AG04450 (cell line): ENCODE measurements around the gene PI4K2A. TPM values are rescaled to one million over a fixed set of nuclear protein-coding genes. Genes with fewer than 3 reads are reported as not detected.
"Not testable (repeated sequence)": the region's sequence is repeated elsewhere in the genome, so short reads cannot be mapped to it uniquely, and the experiment has no call there.

Experiments
- CTCF ChIA-PET: fragments of 300-600, 350-600 bp; formaldehyde crosslinking; extraction: SDS; loops from one replicate; lab custom pipeline; 2022; ENCODE audit warnings: antibody characterized with exemption, inconsistent platforms; lab: Charles Lee
- POLR2A ChIA-PET: fragments of 350-600 bp; formaldehyde crosslinking; extraction: SDS; loops from one replicate; lab custom pipeline; 2021; ENCODE audit warnings: antibody characterized with exemption, inconsistent platforms; lab: Yijun Ruan, JAX
- DNase-seq: peaks from one replicate; pipeline ENCODE4 v3.0.0-alpha.2; 2011; ENCODE audit warnings: low read depth, low spot score
- H3K27ac ChIP-seq: one replicate; pipeline ENCODE4 v1.5.1; 2012; ENCODE audit warnings: low read depth, low read length, control low read depth
- H3K27me3 ChIP-seq: one replicate; pipeline ENCODE4 v1.6.0; 2012; ENCODE audit warnings: low read length; ENCODE audit not compliant: control insufficient read depth, insufficient read depth
- H3K4me3 ChIP-seq: 2 replicates; pipeline ENCODE4 v1.5.1; 2011; ENCODE audit warnings: mild to moderate bottlenecking, low read depth, low read length, control low read depth
- H3K9me3 ChIP-seq: 2 replicates; pipeline ENCODE4 v1.5.1; 2012; ENCODE audit warnings: low read length; ENCODE audit not compliant: control insufficient read depth, insufficient read depth
- polyA plus RNA-seq: library from polyadenylated mRNA; depleted of rRNA; stranded (reverse); fragments of >200 nt; gene quantifications from 2 replicates; pipeline ENCODE4 v1.2.3, GENCODE V29; 2011
- TF ChIP-seq, protein P1 (sequence below): IDR thresholded peaks from 2 replicates; pipeline ENCODE4 v1.5.1; 2011; ENCODE audit warnings: low read depth, low read length, control low read depth, inconsistent platforms

Gene PI4K2A
- polyA plus RNA-seq, 1 experiment, result 35.6 TPM

DNA sequence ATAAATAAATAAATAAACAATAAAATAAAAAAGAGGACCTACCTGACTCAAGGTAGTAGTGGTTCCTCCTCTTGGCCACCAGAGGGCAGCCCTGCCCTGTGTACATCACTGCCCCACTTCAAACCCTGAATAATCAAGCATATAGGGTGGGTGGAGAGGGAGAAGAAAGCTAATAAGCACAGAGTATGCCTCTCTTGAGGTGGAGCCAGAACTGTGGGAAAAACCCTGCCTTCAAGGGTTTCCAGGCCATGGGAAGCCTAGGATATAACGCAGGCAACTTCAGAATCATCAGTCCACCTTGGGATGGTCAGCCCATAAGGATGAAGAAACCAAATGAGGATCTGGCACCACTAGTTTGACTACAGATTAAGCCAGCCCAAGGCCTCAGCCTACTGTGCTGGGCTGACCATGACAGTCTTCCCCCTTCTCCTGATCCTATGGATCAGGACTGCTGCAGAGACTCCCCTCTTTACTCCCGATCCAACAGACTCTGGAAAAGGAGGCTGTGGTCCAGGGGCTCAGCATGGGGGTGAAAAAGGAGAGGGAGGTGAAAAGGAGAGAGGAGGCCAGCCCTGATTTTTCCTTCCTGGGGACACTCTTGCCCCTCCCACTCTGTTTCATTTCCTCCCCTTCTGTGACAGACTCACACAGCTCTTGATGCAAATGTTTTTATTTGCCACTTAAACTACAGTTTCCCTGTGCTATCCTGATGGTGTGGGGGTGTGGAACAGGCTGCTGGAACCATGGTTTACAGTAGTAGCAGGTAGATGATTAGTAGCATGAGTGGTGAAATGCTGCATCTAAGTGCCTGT is 36.5 kb downstream of the PI4K2A start:
- POLR2A ChIA-PET, result interaction anchor here (0.6 to 2.1 kb wide), 2 partner anchors 10 to 37 kb away, joined by 5 to 8 read pairs; partner anchors contain the start of gene AVPI1
- TF ChIP-seq, protein P1, sequence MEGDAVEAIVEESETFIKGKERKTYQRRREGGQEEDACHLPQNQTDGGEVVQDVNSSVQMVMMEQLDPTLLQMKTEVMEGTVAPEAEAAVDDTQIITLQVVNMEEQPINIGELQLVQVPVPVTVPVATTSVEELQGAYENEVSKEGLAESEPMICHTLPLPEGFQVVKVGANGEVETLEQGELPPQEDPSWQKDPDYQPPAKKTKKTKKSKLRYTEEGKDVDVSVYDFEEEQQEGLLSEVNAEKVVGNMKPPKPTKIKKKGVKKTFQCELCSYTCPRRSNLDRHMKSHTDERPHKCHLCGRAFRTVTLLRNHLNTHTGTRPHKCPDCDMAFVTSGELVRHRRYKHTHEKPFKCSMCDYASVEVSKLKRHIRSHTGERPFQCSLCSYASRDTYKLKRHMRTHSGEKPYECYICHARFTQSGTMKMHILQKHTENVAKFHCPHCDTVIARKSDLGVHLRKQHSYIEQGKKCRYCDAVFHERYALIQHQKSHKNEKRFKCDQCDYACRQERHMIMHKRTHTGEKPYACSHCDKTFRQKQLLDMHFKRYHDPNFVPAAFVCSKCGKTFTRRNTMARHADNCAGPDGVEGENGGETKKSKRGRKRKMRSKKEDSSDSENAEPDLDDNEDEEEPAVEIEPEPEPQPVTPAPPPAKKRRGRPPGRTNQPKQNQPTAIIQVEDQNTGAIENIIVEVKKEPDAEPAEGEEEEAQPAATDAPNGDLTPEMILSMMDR, result peak; percentile 87
- no peaks in the 10 kb centered on the region for H3K27me3 ChIP-seq
- no peak overlapping the region for H3K4me3 ChIP-seq
- H3K9me3 ChIP-seq, result no peaks in the 10 kb centered on the region
- DNase-seq, result no peak
- CTCF ChIA-PET, result interaction anchor here (0.6 to 6.6 kb wide), 25 partner anchors 9 to 268 kb away, joined by 3 to 109 read pairs (median 5); partner anchors contain the start of genes ANKRD2, AVPI1, MARVELD1 and ZFYVE27
- peak overlapping the region; percentile 21 for H3K27ac ChIP-seq

DNA sequence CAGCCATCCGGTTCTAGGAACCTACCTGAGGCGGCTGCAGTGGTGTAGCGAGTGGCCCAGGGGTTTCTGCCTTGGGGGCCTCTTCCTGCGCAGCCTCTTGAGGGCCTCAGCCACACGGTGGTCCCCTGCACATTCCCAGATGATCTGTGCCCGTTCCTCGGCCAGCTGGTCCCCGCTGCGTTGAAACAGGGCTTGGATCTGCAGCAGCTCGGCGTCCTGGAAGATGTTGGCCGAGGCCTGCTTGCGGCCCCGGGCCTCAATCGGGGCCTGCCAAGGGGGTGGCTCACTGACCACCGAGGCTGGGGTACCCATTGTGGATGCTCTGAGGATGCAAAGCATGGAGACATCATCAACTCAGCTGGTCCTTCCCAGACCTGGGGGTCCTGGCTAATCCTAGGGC is 39.1 kb downstream of the PI4K2A start:
- DNase-seq, result no peak
- POLR2A ChIA-PET, result interaction anchor here (0.7 kb wide), 1 partner anchor 35 kb away, joined by 3 read pairs; no protein-coding TSS in a partner anchor
- Histone ChIP-seq H3K9me3 (no peaks in the 10 kb centered on the region), H3K27ac (no peak overlapping the region), H3K4me3 (no peak overlapping the region), H3K27me3 (no peaks in the 10 kb centered on the region)
- TF ChIP-seq, protein P1, result no peak
- CTCF ChIA-PET, result interaction anchor here (0.6 to 6.6 kb wide), 3 partner anchors 22 to 84 kb away, joined by 6 to 109 read pairs (median 53); partner anchors contain the start of gene ZFYVE27

DNA sequence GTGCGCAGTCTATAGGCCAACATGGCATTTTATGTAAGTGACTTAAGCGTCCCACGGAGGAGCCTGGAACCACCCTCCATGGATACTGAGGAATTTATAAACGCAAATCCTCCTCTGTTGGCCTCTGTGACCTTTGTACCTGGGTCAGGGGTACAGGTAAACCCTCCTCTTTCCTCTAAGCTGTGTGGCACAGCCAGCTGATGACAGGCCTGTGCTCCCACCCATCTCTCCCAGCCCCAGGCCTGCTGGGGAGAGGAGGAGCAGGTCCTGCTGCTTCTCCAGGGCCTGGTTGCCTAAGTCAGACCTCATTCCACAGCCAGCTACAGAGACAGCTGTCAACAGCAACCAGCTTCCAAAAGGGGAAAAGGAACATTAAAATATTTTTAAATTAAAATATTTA is 41.6 kb downstream of the PI4K2A start:
- CTCF ChIA-PET, result interaction anchor here (0.7 to 2.9 kb wide), 6 partner anchors 20 to 54 kb away, joined by 4 to 31 read pairs (median 12); partner anchors contain the start of gene MARVELD1
- H3K4me3 ChIP-seq, result no peak overlapping the region
- H3K9me3 ChIP-seq, result no peaks in the 10 kb centered on the region
- H3K27ac ChIP-seq, result no peak overlapping the region
- POLR2A ChIA-PET, result interaction anchor here (1.4 kb wide), 1 partner anchor 32 kb away, joined by 3 read pairs; no protein-coding TSS in a partner anchor
- no peaks in the 10 kb centered on the region for H3K27me3 ChIP-seq
- no peak for DNase-seq
- TF ChIP-seq, protein P1, result no peak

DNA sequence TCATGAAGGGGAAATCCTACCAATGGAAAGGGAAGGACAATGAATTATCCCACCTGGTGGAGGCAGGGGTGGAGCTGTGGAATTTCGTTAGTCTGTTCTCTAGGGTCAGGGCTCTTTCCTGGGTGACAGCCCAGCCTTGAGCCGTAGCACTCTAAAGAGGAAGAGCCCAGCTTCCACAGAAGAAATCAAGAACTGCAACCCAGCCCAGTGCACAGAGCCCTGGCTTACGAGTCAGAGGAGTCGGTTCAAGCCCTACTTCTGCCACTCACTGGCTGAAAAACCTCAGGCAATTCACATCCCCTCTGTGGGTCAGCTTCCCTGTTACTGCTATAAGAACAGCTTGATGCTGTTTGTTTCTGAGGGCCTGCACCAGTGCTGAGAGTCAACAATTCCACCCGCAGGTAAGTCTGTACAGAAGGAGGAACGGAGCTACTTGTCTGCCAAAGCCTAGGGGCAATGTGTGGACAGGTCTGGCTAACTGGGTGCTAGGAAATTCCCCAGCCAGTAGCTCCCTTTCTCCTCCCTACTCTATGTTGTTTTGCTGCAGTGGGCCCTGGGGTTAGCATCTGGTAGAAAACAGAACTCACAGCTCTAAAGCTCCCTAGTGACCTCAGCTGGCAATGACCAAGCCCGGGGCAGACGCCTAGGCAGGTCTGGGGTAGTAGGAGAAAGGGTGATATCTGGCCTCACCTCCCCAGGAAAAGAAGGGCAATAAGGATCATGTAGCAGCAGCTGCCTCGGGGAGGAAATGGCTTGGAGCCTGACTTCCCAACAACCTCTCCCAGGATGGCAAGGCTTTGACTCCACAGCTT is 43.3 kb downstream of the PI4K2A start:
- peak overlapping the region; percentile 71 for H3K4me3 ChIP-seq
- TF ChIP-seq, protein P1, result no peak
- no peaks in the 10 kb centered on the region for H3K27me3 ChIP-seq
- no peaks in the 10 kb centered on the region for H3K9me3 ChIP-seq
- ChIA-PET POLR2A (interaction anchor here (0.6 to 1.6 kb wide), 5 partner anchors 30 to 351 kb away, joined by 3 to 9 read pairs (median 5); partner anchors contain the start of genes MARVELD1 and ZFYVE27), CTCF (interaction anchor here (0.6 to 2.9 kb wide), 9 partner anchors 16 to 1093 kb away, joined by 3 to 31 read pairs (median 4); no protein-coding TSS in a partner anchor)
- peak overlapping the region; percentile 75 for H3K27ac ChIP-seq
- no peak for DNase-seq

DNA sequence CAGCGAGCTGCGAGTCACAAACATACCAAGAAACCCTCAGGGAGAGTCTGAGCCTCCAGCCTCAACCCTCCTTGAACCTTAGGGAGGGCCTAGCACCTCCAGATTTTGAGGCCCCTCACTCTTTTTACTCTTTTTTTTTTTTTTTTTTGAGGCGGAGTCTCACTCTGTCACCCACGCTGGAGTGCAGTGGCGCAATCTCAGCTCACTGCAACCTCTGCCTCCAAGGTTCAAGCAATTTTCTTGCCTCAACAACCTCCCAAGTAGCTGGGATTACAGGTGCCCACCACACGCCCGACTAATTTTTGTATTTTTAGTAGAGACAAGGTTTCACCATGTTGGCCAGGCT is 43.9 kb downstream of the PI4K2A start:
- POLR2A ChIA-PET, result interaction anchor here (0.6 to 1.6 kb wide), 4 partner anchors 29 to 92 kb away, joined by 3 to 9 read pairs (median 6); partner anchors contain the start of genes MARVELD1 and ZFYVE27
- Histone ChIP-seq H3K4me3 (peak overlapping the region; percentile 71), H3K27ac (peak overlapping the region; percentile 75)
- CTCF ChIA-PET, result interaction anchor here (0.7 to 2.9 kb wide), 6 partner anchors 17 to 47 kb away, joined by 3 to 31 read pairs (median 11); no protein-coding TSS in a partner anchor
- DNase-seq, H3K9me3 ChIP-seq, H3K27me3 ChIP-seq: not testable (repeated sequence)
